ENCODE results near the gene THAP4.
"Not testable (repeated sequence)": the region's sequence is repeated elsewhere in the genome, so short reads cannot be mapped to it uniquely, and the experiment has no call there.

Gene THAP4

GRCh38 chr2:241665731-241666440, 28.9 kb upstream of the THAP4 start:
- no peak for DNase-seq (ENCODE audit: low read depth)

- not testable (repeated sequence) for DNase-seq (ENCODE audit: low read depth)
Observed at GRCh38 chr2:241662731-241663130, 25.8 kb upstream of the THAP4 start.

- DNase-seq (ENCODE audit: low read depth) = no peak
Observed at GRCh38 chr2:241660593-241661213, 23.7 kb upstream of the THAP4 start.

GRCh38 chr2:241659150-241659739, 22.3 kb upstream of the THAP4 start:
- peak; percentile 11 for DNase-seq (ENCODE audit: low read depth)

- no peak for DNase-seq (ENCODE audit: low read depth)
Observed at GRCh38 chr2:241658296-241658695, 21.3 kb upstream of the THAP4 start.

GRCh38 chr2:241657786-241658254, 20.9 kb upstream of the THAP4 start:
- no peak for DNase-seq (ENCODE audit: low read depth)

- DNase-seq (ENCODE audit: low read depth) = no peak
Observed at GRCh38 chr2:241656190-241656741, 19.3 kb upstream of the THAP4 start.

GRCh38 chr2:241655516-241656189, 18.7 kb upstream of the THAP4 start:
- DNase-seq (ENCODE audit: low read depth) = no peak

- DNase-seq (ENCODE audit: low read depth) = no peak
Observed at GRCh38 chr2:241654551-241654950, 17.6 kb upstream of the THAP4 start.

GRCh38 chr2:241653210-241653750, 16.3 kb upstream of the THAP4 start:
- DNase-seq (ENCODE audit: low read depth) = no peak

GRCh38 chr2:241652722-241653121, 15.8 kb upstream of the THAP4 start:
- DNase-seq (ENCODE audit: low read depth) = no peak

GRCh38 chr2:241652142-241652541, 15.2 kb upstream of the THAP4 start:
- DNase-seq (ENCODE audit: low read depth) = no peak

- no peak for DNase-seq (ENCODE audit: low read depth)
Observed at GRCh38 chr2:241649927-241650326, 13.0 kb upstream of the THAP4 start.

- no peak for DNase-seq (ENCODE audit: low read depth)
Observed at GRCh38 chr2:241649404-241649803, 12.4 kb upstream of the THAP4 start.

GRCh38 chr2:241648453-241648852, 11.5 kb upstream of the THAP4 start:
- no peak for DNase-seq (ENCODE audit: low read depth)

- DNase-seq (ENCODE audit: low read depth) = no peak
Observed at GRCh38 chr2:241645915-241646645, 9.1 kb upstream of the THAP4 start.

- DNase-seq (ENCODE audit: low read depth) = no peak
Observed at GRCh38 chr2:241645056-241645914, 8.3 kb upstream of the THAP4 start.

GRCh38 chr2:241641631-241642030, 4.7 kb upstream of the THAP4 start:
- no peak for DNase-seq (ENCODE audit: low read depth)

GRCh38 chr2:241640165-241640795, 3.3 kb upstream of the THAP4 start:
- DNase-seq (ENCODE audit: low read depth) = no peak

- DNase-seq (ENCODE audit: low read depth) = no peak
Observed at GRCh38 chr2:241639385-241639784, 2.4 kb upstream of the THAP4 start.

All from T follicular helper cell (primary cell).